Cardiac fibroblast (primary cell): ENCODE data around the gene NOTUM.

ENCODE experiments used
- DNase-seq, 2 donors: peaks; one replicate each; pipeline versions ENCODE4 v3.0.0 to v3.0.0-alpha.2; 2010; ENCODE audit warnings: low read depth in 2 of 2
- H3K4me3 ChIP-seq, 2 donors: replicated peaks in 1 of 2; 1 replicate in 1 of 2; 2 replicates in 1 of 2; pipeline ENCODE4 v1.5.1; 2011; ENCODE audit warnings: low read depth in 2 of 2, low read length in 2 of 2, mild to moderate bottlenecking in 2 of 2, moderate library complexity in 1 of 2
- CTCF ChIP-seq: IDR thresholded peaks from one replicate; pipeline ENCODE4 v1.5.1; 2011; ENCODE audit warnings: low read depth, mild to moderate bottlenecking, low read length, inconsistent platforms

The NOTUM gene

GRCh38 chr17:81996232-81996756 is 35.3 kb upstream of the NOTUM start:
- no peak for DNase-seq
- no peak for TF ChIP-seq CTCF
- H3K4me3 ChIP-seq, result no peak overlapping the region

- no peak for DNase-seq
- no peak overlapping the region for H3K4me3 ChIP-seq
- TF ChIP-seq CTCF, result no peak
These were observed 34.7 kb upstream of the NOTUM start for GRCh38 chr17:81995463-81996231.

- H3K4me3 ChIP-seq, result no peak overlapping the region
- TF ChIP-seq CTCF, result no peak
- no peak for DNase-seq
These were observed 33.8 kb upstream of the NOTUM start for GRCh38 chr17:81994593-81995462.

- no peak for DNase-seq
- H3K4me3 ChIP-seq, result no peak overlapping the region
- no peak for TF ChIP-seq CTCF
These were observed 33.0 kb upstream of the NOTUM start for GRCh38 chr17:81993729-81994592.

- no peak for DNase-seq
- TF ChIP-seq CTCF, result no peak
- H3K4me3 ChIP-seq, result no peak overlapping the region
These were observed 31.5 kb upstream of the NOTUM start for GRCh38 chr17:81992306-81993102.
